Measurements from ENCODE around the gene COL16A1.

The COL16A1 gene

DNA sequence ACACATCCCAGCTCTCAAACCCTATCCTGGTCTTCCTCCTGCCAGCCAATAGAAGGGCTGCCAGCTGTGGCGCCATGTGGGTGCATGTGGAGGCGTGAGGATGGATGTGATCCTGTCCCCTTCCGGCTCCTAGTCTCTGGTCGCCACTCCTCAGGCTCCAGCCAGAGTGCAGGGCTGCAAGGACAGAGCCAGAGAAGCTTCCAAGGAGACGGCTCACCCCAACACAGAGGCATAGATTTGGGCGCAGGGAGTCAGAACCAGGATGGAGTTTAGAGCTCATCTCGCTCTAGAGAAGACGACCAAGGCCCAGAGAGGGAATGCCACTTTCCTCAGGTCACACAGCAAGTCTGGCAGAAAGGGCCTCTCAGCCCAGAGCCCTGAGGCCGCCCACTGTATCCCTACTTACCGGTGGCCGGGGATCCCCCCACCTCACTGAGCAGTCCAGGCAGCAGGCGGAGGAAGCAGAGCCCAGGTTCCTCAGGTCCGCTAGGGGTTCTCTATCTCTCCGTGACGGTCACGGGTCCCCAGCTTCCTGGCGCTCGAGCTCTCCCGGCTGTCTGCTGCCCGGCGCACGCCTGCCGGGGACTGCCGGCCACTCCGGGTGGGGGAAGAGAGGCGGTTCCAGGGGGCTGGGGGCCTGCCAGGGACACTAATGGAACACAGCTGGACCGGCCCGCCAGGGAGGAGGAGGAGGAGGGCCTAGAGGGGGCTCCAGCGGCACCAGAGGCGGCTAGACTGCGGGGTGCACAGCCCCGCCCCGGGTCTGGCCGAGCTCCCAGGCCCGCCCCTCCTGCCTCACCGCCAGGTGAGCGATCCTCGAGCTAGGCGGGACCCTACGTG is at the start of gene COL16A1:
COL16A1 (minus strand) TSS at position 587 of the 840 bp plus-strand sequence. CDS start 1,824 bp downstream, outside the sequence.
- DNase-seq = no peak

DNA sequence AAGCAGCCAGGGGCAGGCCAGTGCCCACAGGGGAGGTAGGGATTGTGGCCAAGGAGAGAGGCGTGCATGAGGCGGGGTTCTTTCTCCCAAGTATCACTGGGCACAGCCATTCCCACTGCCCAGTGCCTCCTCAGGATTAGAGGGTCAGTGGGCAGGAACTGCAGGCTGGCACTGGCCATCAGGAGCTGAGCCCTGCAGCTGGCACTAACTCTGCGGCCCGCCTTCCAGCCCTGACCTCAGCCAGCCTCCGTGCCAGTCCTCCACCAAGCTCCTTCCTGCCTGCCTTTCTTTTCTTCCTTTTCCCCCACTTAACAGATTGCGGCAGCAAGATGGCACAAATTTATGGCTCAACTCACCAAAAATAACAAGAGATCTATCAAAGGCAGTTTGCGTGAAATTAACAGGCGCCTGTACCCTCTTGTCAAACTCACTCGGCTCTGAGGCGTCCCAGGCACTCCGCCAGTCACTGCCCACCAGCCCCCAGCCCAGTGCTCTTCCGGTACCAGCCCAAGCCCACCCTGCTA is 49.2 kb upstream of the COL16A1 start:
- no peak for DNase-seq

- DNase-seq = no peak
These were observed 48.4 kb upstream of the COL16A1 start for GRCh38 chr1:31752258-31752657.

GRCh38 chr1:31751822-31752241 is 48.0 kb upstream of the COL16A1 start:
- no peak for DNase-seq

GRCh38 chr1:31750858-31751510 is 47.2 kb upstream of the COL16A1 start:
- DNase-seq = peak; percentile 15 to 29

GRCh38 chr1:31749785-31750735 is 46.2 kb upstream of the COL16A1 start:
- no peak for DNase-seq

GRCh38 chr1:31748365-31748764 is 44.5 kb upstream of the COL16A1 start:
- DNase-seq = no peak

GRCh38 chr1:31747304-31747703 is 43.5 kb upstream of the COL16A1 start:
- DNase-seq = no peak

GRCh38 chr1:31746687-31747086 is 42.9 kb upstream of the COL16A1 start:
- no peak for DNase-seq

DNA sequence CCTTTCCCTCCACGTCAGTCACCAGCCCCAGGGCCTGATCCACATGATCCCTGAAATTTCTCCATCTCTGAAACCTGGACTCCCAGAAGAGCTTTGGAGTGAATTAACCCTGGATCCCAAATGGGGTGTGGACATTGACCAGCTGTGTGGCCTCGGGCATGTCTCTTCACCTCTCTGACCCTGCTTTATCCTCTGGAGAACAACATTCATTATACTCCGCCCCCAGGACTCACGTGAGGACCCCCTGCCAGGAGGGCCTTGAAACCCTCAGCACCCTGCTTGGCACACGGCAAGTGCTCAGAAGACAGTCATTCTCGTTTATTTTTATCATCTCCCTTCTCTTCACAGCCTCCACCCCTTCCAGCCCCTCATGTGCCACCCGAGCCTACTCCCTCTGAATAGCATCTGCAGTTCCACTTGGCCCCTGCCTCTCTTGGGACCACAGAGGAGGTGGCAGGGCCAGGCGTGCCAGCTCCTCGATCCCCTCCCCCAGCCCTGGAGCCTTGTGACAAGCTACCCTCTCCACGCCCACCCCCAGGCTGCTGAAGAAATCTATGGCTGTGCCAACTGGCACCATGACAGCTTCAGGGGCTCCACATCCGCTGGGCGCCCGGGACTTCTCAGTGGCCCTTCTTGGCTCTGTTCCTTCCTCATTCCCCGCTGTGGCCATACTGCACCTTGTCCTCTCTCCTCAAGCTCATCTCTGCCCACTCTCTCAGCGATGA is 42.3 kb upstream of the COL16A1 start:
- no peak for DNase-seq

- DNase-seq = peak; percentile 39 to 69
These were observed 41.5 kb upstream of the COL16A1 start for GRCh38 chr1:31745096-31745945.

- DNase-seq = no peak
These were observed 40.5 kb upstream of the COL16A1 start for GRCh38 chr1:31744165-31744888.

GRCh38 chr1:31742462-31743212 is 38.8 kb upstream of the COL16A1 start:
- no peak for DNase-seq

DNA sequence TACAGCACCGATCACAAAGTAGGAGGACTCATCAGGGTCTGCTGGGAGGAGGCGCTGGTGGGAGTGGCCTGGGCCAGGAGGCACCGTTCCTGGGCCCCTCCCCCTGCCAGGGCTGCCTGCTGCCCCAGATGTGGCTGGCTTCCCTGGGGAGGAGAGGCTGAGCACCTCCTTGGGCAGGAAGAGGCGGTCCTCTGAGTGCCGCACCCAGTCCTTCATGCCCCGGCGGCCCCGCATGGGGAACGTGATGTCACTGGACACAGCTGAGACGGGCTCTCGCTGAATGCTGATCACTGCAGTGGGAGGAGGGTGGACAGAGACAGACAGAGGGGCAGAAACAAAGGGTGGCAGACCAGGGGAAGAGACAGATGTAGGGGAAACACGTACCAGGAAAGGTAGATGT is 35.5 kb upstream of the COL16A1 start:
- DNase-seq = no peak

DNA sequence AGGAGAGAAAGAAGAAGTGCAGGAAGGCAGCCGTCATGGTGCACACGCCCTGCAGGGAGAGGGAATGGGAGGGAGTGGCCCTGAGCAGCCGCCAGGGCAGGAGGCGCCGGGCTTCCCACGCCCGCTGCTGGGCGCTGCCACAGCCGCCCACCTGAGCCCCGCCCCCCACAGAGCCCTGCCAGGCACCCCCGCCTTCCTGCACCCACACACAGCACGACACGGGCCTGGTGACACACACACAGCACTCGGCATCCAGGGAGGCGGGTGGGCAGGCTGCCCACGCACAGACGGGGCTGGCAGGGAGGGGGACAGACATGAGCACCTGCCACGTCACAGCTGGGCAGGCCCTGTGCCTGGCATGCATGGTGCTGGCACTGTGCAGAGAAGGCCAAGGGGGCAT is 32.9 kb upstream of the COL16A1 start:
- no peak for DNase-seq

DNA sequence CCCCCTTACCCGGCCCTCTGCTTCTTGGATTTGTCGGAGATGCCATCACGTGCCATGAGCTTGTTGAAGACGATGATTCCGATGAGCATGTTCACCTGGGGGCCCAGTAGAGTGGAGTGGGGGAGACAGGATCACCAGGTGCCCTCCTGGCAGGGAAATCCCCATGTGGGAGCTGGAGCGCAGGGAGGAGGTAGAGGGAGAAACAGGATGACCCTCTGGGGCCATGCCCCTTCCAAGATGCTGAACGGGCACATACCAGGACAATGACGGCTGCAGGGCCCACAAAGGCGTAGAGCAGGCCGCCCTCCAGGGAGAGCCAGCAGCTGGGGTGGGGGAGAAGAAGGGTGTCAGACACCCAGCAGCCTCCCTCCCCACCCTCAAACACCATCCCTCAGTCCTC is 31.8 kb upstream of the COL16A1 start:
- DNase-seq = no peak

- DNase-seq = no peak
These were observed 30.8 kb upstream of the COL16A1 start for GRCh38 chr1:31734582-31735107.

DNA sequence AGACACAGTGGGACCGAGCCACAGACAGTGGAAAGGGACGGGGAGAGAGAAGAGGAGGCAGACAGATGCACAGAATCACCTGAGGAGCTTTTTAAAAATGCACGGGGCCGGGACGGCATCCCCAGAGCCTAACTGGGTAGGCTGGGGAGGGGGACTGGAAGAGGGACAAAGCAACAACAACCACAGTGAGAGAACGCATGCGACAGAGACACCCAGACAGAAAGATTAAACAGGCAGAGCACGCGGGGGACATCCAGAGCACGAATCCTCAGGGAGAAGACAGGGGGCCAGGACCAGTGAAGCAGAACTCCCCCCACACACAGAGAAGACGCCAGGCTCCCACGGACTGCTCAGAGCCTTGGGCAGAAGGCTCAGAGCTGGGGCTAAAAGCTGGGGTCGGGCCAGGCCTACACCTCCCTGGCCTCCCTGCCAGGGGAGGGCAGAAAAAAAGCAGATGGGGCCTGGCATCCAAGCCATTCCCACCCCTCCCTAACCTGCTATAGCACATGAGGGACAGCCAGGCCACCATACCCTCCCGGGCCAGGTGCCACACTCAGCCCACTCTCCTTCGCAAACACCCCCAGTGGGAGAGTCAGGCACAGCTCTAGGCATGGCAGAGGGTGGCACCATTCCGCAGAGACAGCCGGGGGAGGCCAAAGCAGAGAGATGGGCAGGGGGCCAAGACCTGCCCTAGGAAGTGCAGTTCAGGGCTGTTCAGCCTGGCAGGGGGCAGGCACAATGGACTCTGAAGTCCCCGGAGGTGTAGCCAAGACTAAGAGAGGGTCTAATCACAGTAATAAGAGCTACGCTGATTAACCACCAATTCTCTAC is 29.8 kb upstream of the COL16A1 start:
- no peak for DNase-seq

All from inflammatory macrophage treated with lipopolysaccharide for 1 hour (primary cell).